ENCODE results near the gene PTPN23. TPM values are rescaled to one million over a fixed set of nuclear protein-coding genes. Genes with fewer than 3 reads are reported as not detected.
"Not testable (repeated sequence)": the region's sequence is repeated elsewhere in the genome, so short reads cannot be mapped to it uniquely, and the experiment has no call there.

Gene PTPN23, protein sequence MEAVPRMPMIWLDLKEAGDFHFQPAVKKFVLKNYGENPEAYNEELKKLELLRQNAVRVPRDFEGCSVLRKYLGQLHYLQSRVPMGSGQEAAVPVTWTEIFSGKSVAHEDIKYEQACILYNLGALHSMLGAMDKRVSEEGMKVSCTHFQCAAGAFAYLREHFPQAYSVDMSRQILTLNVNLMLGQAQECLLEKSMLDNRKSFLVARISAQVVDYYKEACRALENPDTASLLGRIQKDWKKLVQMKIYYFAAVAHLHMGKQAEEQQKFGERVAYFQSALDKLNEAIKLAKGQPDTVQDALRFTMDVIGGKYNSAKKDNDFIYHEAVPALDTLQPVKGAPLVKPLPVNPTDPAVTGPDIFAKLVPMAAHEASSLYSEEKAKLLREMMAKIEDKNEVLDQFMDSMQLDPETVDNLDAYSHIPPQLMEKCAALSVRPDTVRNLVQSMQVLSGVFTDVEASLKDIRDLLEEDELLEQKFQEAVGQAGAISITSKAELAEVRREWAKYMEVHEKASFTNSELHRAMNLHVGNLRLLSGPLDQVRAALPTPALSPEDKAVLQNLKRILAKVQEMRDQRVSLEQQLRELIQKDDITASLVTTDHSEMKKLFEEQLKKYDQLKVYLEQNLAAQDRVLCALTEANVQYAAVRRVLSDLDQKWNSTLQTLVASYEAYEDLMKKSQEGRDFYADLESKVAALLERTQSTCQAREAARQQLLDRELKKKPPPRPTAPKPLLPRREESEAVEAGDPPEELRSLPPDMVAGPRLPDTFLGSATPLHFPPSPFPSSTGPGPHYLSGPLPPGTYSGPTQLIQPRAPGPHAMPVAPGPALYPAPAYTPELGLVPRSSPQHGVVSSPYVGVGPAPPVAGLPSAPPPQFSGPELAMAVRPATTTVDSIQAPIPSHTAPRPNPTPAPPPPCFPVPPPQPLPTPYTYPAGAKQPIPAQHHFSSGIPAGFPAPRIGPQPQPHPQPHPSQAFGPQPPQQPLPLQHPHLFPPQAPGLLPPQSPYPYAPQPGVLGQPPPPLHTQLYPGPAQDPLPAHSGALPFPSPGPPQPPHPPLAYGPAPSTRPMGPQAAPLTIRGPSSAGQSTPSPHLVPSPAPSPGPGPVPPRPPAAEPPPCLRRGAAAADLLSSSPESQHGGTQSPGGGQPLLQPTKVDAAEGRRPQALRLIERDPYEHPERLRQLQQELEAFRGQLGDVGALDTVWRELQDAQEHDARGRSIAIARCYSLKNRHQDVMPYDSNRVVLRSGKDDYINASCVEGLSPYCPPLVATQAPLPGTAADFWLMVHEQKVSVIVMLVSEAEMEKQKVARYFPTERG (N-terminal part only)
- 10 to 100 TPM; 10.0 to 16.0 (median 14.5) TPM for polyA plus RNA-seq

DNA sequence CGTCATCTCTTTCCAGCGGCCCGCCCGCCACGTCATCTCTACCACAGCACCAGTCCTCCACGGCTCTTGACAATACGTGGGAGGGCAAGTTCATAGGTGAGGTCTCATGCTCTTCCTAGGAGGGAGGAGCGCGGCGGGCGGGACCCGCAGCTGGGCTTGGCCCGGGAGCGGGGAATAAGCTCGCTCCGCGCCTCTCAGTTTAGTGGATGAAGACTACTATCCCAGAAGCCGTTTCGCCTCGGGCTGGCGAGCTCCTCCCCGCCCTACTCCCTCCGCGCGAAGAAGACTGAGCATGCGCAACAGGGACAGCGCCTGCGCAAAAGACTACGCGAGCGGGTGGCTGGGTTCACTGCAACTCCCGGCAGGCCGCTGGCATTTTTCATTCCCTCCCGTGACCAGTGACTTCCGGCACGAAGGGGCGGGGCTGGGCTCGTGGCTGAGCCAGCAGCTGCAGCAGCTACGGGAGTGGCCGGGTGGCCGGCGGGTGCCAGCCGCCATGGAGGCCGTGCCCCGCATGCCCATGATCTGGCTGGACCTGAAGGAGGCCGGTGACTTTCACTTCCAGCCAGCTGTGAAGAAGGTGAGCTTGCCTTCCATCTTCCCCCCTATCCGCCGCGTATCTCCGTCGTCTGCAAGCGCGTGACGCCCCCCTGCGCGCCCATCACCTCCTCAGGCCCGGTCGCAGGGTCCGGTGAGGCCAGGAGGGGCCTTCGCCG lies at the start of gene PTPN23:
TSS of gene PTPN23 (plus strand) at position 421 of the 716 bp plus-strand sequence. CDS start at position 497, 76 bp downstream.
- WGBS, 3 donors, result 0 to 1% (median 0%) methylated on average over 61 of the region's 61 CpGs
- peak within 1 kb of the TSS; percentile 48 for H3K27ac ChIP-seq (ENCODE audit: low read depth, low read length)

DNA sequence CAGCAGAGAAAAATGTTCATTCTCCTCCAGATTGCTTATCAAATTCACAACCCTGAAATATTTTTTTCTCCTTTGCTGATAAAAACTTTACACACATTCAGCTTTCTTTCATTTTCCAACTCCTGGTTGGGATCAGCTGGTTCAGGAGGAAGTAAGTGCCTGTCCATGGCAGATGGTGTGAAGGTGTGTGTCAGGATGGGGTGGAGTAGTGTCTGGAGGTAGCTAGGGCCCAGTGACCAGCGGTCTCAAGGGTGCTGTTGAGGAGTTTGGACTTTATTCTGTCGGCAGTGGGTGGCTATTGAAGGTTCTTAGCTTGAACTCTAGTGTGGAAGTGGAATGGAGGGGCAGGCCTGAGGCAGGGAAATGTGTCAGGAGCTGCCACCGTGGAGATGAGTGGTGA lies 46.9 kb upstream of the PTPN23 start:
- WGBS, 3 donors, result 69 to 81% (median 77%) methylated on average over 3 of the region's 3 CpGs
- no peak overlapping the region for H3K27ac ChIP-seq (ENCODE audit: low read depth, low read length)

DNA sequence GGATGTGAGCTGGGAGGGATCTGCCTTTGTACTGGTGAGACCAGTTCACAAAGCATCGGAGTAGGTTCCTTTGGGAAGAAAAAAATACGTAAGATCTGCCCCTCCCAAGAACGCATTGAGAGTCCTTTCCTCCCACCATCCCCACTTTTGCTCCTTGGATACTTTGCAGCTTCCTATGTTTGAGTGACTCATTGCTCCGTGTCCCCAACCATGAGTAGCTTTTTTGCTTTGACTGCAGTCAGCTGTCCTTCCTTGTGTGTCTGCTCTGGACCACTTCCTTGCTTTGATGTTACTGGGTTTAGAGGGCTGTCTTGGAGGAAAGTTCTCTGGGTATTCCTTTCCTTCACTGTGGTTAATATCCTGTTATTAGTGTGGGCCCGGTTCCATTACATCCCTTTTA lies 43.2 kb upstream of the PTPN23 start:
- no peak overlapping the region for H3K27ac ChIP-seq (ENCODE audit: low read depth, low read length)
- WGBS, 3 donors, result 85 to 90% (median 89%) methylated on average over 5 of the region's 5 CpGs

DNA sequence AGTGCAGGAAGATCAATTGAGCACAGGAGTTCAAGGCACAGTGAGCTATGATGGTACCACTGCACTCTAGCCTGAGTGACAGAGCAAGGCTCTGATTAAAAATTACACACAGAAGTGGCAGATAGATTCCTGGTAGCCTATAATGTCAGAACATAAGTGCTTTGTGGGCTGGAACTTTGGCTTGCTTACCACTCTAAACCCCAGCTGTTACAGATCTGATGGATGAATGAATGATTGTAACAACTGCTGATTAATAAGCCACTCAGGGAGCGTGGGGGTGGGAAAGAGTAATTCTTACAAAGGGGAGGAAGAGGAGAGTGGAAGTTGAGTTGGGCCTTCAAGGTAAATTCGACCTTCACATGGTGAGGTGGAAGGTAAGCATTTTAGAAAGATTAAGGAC lies 40.9 kb upstream of the PTPN23 start:
- WGBS, 3 donors, result 88 to 98% (median 93%) methylated on average over 2 of the region's 2 CpGs
- no peak overlapping the region for H3K27ac ChIP-seq (ENCODE audit: low read depth, low read length)

DNA sequence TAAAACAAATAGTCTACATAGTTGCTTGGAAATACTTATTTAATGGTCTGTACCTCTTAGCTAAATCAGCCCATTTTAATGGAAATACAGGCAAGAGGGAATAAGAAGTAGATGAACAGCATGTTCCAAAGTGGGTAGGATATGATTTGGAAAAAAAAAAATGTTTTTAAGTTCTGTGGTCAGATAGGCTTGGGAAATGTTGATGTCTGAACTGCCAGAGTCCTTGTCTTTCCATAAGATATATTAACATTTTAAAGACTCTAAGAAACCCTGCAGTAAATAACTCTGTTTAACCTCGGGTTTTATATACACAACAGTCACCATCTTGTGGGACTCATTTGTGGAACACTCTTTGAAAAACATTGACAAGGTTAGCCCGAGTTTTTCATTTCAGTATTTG lies 40.0 kb upstream of the PTPN23 start:
- no peak overlapping the region for H3K27ac ChIP-seq (ENCODE audit: low read depth, low read length)
- 83 to 90% (median 88%) methylated on average over 2 of the region's 2 CpGs for WGBS, 3 donors

DNA sequence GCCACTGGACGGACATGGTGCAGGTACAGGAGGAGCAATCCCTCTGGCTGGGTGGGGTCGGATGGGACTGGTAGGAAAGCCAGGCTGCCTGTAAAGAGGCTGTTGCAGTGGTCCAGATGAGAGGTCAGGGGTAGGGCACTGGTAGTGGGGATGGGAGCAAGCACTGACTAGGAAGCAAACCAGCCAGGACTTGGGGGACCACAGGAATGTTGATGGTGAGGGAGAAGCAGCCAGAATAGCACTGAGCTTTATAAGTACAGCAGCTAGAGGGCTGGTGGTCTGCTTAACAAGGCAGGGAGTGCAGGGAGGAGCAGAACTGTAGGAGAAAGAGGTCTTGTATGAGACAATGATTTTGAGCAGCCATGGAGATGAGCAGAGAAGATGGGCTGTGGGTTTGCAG lies 38.7 kb upstream of the PTPN23 start:
- H3K27ac ChIP-seq (ENCODE audit: low read depth, low read length), result no peak overlapping the region
- 96 to 100% (median 96%) methylated on average over 2 of the region's 2 CpGs for WGBS, 3 donors

DNA sequence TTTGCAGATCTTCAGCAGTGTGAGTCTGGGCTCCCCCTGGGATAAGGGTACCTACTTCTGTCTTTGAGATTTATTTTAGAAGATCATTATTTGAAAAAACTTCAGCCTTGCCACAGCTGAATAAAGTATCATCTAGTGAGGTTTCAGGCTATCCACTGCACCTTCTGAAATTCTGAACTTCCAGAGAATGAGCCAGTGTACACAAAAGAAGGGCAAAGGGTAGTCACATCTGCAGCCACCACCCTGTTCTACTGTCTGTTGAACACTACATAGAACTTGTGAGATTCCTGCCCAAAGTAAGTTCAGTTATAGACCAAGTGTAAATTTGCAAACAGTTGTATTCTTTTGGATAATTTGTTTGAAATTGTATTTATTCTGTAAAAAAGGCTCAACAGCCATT lies 38.0 kb upstream of the PTPN23 start:
- no peak overlapping the region for H3K27ac ChIP-seq (ENCODE audit: low read depth, low read length)

DNA sequence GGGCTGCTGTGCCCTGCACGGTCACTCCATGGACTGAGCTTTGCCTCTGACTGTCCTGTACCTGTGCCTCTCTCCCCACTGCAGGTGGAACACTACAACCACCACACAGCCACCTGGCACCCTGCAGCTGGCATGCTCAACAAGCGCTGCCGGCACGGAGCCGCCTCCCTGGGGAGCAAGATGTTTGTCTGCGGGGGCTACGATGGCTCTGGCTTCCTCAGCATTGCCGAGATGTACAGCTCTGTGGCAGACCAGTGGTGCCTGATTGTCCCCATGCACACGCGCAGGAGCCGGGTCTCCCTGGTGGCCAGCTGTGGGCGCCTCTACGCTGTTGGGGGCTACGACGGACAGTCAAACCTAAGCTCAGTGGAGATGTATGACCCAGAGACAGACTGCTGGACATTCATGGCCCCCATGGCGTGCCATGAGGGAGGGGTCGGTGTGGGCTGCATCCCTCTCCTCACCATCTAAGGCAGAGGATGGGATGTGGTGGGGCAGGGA lies 37.3 kb upstream of the PTPN23 start:
- WGBS, 3 donors, result 97% methylated on average over 17 of the region's 17 CpGs
- H3K27ac ChIP-seq (ENCODE audit: low read depth, low read length), result no peak overlapping the region

DNA sequence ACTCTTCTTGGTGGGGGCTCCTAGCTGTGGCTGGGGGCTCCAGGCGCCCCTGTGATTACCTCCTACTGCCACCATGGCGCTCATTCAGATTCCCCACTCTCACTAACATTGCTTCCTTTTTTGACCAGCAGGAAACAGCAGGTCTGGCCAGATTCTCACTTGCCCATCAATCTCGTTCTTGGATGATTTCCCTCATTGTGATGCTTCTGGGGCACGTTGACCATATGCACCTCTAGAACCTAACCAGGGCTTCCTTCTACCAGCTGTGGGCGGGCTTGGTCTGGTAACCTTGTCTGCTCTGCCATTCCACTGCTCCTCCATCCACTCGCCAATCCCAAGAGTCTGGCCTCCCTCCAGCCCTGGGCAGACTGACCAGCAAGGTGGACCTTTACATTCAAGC lies 35.9 kb upstream of the PTPN23 start:
- WGBS, 3 donors, result 70 to 86% (median 71%) methylated on average over 6 of the region's 6 CpGs
- H3K27ac ChIP-seq (ENCODE audit: low read depth, low read length), result no peak overlapping the region

DNA sequence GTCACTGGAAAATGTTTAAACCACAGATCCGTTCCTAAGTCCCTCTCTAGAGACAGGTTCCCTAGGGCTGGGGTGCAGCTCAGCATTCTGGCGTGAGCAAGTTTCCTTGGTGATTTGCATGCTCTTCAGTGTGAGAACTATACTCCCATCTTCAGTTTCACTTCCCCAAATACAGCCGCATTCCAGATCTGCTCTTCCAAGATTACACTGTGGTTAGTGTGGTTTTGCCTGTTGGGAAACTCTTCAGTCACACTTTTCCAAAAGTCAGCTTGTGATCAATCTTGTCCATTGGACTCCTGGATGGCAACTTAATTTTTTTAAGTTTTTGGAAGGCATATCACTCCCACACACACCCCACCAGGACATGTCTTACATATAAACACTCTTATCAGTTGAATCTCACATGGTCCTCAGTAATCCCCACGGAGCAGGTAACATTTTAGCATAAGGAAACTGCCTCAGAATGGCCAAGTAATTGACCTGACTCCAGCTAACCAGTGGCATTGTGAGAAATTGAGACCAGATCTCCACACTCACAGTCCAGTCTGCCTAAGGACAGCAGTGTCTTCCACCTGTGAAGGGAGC lies 33.5 kb upstream of the PTPN23 start:
- WGBS, 3 donors, result 28 to 66% (median 38%) methylated on average over 4 of the region's 4 CpGs
- no peak overlapping the region for H3K27ac ChIP-seq (ENCODE audit: low read depth, low read length)

DNA sequence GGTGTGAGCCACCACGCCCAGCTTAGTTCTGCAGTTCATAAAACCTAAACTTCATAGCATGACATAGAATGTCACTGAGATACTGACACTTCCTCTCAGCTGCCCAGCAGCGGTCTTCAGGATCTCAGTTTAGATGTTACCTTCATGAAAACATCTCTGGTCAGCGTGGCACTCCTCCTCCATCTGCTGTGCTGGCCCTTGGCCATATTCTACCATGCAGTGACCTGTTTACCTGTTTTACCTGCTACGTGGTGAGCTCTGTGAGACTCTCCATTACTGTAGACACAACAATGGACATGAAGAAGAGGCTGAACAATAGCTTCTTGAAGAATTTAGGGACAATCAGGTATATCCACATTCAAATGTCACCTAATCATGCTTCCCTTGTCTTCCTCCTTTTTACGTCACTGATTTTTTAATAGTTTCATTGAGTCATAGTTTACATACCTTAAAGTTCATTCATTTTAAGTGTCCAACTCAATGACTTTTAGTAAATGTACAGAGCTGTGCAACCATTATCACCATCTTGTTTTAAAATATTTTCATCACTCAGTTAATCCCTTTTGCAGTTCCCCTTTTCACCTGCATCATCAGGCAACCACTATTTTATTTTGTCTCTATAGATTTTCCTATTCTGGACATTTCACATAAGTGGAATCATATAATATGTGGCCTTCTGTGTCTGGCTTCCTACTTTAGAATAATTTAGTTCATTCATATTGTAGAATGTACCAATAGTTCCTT lies 32.2 kb upstream of the PTPN23 start:
- 85 to 93% (median 91%) methylated on average over 5 of the region's 5 CpGs for WGBS, 3 donors
- no peak overlapping the region for H3K27ac ChIP-seq (ENCODE audit: low read depth, low read length)

DNA sequence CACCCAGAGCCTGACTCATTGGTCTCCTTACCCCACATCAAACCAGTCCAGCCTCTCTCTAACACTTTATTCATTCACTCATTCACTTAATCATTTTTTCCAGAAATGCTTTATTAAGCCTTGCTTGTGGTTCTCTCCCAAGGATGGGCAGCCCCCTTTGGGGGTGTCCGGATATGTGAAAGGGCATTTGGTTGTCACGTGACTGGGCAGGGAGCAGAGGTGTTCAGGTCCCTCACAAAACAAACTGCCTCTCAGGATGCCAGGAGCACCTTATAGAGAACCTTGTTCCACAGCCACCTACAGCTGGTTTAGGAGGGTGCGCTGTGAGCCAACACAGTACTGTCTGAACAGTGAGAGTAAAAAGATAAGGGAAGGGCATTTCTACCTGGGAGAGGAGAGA lies 25.8 kb upstream of the PTPN23 start:
- H3K27ac ChIP-seq (ENCODE audit: low read depth, low read length), result no peak overlapping the region
- 85 to 93% (median 89%) methylated on average over 3 of the region's 3 CpGs for WGBS, 3 donors

DNA sequence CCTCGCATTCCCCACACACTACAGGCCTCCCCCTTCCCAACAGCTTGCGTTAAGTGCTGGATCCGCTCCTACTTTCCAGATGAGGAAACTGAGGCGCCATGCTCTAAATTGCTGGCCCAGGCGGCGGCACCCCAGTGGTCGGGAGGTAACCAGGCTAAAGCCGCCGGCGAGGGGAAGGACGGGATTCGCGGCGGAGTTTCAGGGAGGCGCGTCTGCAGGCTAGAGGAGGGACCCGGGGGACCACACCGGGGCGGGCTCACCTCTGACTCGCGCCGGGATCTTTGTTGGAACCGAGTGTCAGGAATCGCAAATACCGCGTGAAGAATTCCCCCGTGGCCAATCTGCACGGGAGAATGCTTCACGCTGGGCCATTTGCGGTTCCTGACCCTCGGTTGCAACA lies 24.6 kb upstream of the PTPN23 start:
- WGBS, 3 donors, result 86 to 95% (median 91%) methylated on average over 31 of the region's 31 CpGs
- H3K27ac ChIP-seq (ENCODE audit: low read depth, low read length), result no peak overlapping the region

DNA sequence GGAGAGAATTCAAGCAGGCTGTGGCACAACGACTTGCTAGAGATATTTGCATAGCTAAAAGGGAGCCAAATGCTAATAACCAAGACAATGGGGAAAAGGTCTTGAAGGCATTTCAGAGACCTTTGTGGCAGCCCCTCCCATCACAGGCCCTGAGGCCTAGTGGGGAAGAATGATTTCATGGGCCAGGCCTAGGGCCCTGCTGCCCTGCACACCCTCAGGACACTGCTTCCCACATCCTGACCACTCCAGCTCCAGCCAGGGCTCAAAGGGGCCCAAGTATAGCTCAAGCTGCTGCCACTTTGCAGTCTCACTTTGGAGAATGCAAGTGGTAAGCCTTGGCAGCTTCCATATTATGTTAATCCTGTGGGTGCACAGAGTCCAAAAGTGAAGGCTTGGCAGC lies 21.5 kb upstream of the PTPN23 start:
- WGBS, 3 donors, result 40 to 84% (median 61%) methylated on average over 1 of the region's 1 CpG
- no peak overlapping the region for H3K27ac ChIP-seq (ENCODE audit: low read depth, low read length)

DNA sequence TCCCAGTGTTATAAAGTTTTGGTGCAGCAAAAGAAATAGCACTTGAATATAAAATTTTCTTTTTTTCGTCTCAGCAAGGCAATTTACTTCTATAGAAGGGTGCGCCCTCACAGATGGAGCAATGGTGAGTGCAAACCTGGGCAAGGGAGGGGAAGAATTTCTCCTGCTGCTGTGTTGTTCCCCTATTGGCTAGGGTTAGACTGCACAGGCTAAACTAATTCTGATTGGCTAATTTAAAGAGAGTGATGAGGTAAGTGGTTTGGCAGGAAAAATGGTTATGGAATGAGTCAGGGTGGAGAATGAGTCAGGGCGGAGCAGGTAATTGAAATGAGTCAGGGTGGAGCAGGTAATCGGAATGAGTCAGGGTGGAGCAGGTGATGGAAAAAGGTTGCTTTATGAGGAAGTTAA lies 20.7 kb upstream of the PTPN23 start:
- 92 to 96% (median 95%) methylated on average over 4 of the region's 4 CpGs for WGBS, 3 donors
- not testable (repeated sequence) for H3K27ac ChIP-seq (ENCODE audit: low read depth, low read length)

DNA sequence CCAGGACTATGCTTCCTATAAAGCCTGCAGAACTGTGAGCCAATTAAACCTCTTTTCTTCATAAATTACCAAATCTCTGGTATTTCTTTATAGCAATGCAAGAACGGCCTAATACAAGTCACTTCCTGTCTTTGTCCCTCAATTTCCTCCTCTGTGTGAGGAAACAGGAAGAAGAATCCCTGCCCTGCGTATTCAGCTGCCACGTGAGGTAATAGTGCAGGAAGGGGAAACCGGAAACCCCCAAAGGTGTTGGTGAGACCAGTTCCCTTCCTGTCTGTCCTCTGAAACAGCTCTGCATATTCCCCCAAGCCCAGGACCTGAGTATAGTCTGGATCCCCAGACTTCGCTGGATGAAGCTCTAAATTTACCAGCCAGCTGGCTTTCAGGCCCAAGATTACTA lies 18.1 kb upstream of the PTPN23 start:
- 40 to 82% (median 46%) methylated on average over 5 of the region's 5 CpGs for WGBS, 3 donors
- no peak overlapping the region for H3K27ac ChIP-seq (ENCODE audit: low read depth, low read length)

Data from adipose tissue (tissue), 3 donors.